Measurements from ENCODE around the gene INSM1. TPM values are rescaled to one million over a fixed set of nuclear protein-coding genes. Genes with fewer than 3 reads are reported as not detected.

INSM1 gene, protein sequence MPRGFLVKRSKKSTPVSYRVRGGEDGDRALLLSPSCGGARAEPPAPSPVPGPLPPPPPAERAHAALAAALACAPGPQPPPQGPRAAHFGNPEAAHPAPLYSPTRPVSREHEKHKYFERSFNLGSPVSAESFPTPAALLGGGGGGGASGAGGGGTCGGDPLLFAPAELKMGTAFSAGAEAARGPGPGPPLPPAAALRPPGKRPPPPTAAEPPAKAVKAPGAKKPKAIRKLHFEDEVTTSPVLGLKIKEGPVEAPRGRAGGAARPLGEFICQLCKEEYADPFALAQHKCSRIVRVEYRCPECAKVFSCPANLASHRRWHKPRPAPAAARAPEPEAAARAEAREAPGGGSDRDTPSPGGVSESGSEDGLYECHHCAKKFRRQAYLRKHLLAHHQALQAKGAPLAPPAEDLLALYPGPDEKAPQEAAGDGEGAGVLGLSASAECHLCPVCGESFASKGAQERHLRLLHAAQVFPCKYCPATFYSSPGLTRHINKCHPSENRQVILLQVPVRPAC
- under 1 TPM in 2 of 4 donors, not detected in 2; 0.11 to 0.19 TPM for total RNA-seq

DNA sequence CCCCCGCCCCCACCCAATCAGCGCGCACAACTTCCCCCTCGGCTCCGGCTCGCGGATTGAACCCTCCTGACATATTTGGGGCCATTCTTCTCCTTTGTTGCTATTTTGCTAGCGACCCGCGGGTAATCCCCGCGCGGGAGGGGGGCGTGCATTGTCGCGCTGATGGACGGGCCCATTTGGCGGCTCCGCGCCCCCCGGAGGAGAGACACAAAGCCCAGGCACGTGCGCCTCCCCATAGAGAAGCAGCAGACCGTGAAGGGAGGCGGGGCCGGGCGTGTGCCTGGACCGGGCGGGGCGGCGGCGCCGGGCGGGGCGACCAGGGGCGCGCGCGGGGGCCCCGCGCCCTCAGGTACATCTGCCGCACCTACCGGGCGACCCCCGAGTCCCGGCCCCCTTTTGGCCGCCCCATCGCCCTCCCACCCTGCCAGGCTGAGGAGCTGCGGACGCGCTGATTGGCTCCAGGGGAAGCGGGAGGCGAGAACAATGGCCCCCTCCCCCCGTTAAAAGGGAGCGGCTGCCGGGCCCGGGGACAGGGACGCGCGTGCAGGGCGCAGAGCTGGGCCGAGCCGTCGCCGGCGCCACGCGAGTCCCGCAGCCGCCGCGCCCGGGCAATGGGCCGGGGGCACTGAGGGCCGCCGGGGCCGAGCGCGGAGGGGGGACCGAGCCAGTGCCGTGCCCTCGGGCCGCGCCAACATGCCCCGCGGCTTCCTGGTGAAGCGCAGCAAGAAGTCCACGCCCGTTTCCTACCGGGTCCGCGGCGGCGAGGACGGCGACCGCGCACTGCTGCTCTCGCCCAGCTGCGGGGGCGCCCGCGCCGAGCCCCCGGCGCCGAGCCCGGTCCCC is at the start of gene INSM1:
Gene INSM1 (plus strand): TSS at position 530 of the 843 bp plus-strand sequence. CDS start 164 bp downstream, at position 694.
- 1 to 2% methylated on average over 20 to 52 of the region's 108 CpGs for WGBS, 2 donors
- no peak for DNase-seq (ENCODE audit: low spot score in 2 of 2)
- no peak for TF ChIP-seq POLR2A (IDR thresholded peaks at IDR 0.05)
- TF ChIP-seq, protein P1, sequence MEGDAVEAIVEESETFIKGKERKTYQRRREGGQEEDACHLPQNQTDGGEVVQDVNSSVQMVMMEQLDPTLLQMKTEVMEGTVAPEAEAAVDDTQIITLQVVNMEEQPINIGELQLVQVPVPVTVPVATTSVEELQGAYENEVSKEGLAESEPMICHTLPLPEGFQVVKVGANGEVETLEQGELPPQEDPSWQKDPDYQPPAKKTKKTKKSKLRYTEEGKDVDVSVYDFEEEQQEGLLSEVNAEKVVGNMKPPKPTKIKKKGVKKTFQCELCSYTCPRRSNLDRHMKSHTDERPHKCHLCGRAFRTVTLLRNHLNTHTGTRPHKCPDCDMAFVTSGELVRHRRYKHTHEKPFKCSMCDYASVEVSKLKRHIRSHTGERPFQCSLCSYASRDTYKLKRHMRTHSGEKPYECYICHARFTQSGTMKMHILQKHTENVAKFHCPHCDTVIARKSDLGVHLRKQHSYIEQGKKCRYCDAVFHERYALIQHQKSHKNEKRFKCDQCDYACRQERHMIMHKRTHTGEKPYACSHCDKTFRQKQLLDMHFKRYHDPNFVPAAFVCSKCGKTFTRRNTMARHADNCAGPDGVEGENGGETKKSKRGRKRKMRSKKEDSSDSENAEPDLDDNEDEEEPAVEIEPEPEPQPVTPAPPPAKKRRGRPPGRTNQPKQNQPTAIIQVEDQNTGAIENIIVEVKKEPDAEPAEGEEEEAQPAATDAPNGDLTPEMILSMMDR (IDR thresholded peaks at IDR 0.05), result no peak
- intact Hi-C loops (cut with DNase I; ENCODE audit: low total_unique reads), result loop anchor here (10.0 kb wide), 1 partner anchor 207 kb away; no protein-coding TSS in a partner anchor
- H3K4me3 ChIP-seq (ENCODE audit: low read depth, poor library complexity, severe bottlenecking), result peak within 1 kb of the TSS; percentile 15

DNA sequence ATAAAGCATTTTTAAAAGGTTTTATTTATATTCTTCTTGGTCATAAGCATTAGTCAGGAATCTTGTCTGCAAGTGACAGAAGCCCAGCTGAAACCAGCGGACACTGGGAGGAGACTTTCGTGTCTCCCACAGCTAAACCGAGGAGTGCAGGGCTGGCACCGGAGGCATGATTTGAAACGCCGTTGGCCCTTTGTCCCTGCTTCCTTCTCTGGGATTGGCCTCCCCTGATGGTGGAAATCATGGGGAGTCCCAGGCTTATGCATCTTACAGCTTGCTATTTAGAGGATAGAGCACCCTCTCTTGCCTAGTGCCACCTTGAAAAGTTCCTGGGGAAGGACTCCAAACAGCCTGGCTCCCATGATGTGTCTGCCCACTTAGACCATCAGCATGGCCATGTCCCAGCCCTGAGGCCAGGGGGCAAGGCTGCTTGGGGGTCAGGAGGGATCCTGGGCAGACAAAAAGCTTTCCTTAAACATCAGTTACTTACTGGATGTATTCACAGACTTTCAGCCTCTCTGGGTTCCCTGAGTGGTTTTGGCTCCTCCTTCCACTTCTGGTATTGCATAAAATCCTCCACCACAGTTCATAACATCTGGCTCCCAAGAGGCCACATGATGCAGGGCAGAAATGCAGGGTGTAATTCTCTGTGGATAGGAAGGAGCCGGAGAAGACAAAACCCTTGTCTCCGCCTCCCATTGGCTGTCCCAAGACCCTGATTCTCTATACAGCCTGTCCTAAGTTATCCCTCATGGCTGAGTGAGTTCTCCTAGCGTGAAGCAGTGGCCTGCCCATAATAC is 49.3 kb upstream of the INSM1 start:
- peak; percentile 54 to 83 for DNase-seq (ENCODE audit: low spot score in 2 of 2)
- intact Hi-C loops (cut with DNase I; ENCODE audit: low total_unique reads), result no loop called here
- WGBS, 2 donors, result 55 to 60% methylated on average over 9 of the region's 9 CpGs
- H3K4me3 ChIP-seq (ENCODE audit: low read depth, poor library complexity, severe bottlenecking), result no peak overlapping the region
- no peak for TF ChIP-seq POLR2A (IDR thresholded peaks at IDR 0.05)
- TF ChIP-seq, protein P1 (IDR thresholded peaks at IDR 0.05), result no peak

DNA sequence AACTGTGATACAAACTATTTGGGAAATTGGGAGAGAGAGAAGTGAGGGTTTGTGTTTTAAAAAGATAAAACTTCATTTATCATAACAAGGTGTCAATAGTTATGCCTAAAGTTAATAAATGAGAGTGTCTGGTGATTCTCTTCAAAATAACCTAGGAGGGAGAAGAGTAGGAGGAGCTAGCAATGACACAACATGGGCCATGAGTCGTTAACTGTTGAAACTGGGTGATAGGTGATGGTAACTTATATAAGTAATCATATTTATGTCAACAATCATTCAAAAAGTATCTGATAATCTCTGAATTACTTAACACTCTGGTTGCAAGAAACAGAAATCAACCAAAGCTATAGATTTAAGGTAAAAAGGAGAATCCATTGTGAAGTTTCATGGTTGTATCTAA is 46.8 kb upstream of the INSM1 start:
- TF ChIP-seq, protein P1 (IDR thresholded peaks at IDR 0.05), result no peak
- no peak for TF ChIP-seq POLR2A (IDR thresholded peaks at IDR 0.05)
- intact Hi-C loops (cut with DNase I; ENCODE audit: low total_unique reads), result no loop called here
- DNase-seq (ENCODE audit: low spot score in 2 of 2), result no peak
- no peak overlapping the region for H3K4me3 ChIP-seq (ENCODE audit: low read depth, poor library complexity, severe bottlenecking)
- WGBS, 2 donors, result 79 to 80% methylated on average over 1 of the region's 1 CpG

DNA sequence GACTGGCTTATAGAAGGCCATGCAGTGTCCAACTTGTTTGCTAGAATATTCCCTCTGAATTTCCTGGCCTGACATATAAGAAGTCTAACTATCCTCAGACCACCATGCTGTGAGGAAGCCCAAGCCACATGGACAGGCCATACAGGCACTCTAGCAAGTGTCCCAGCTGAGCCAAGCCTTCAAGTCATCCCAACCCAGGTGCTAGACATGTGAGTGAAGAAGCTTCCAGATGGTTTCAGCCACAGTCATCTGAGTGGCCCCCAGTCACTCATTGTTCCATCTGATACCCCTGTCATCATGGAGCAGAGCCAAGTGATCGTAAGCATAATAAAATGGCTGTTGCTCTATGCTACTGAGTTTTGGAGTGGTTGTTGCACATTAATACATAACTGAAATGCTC is 46.0 kb upstream of the INSM1 start:
- TF ChIP-seq, protein P1 (IDR thresholded peaks at IDR 0.05), result no peak
- no peak for TF ChIP-seq POLR2A (IDR thresholded peaks at IDR 0.05)
- WGBS, 2 donors, result 88 to 89% methylated on average over 1 of the region's 1 CpG
- intact Hi-C loops (cut with DNase I; ENCODE audit: low total_unique reads), result no loop called here
- DNase-seq (ENCODE audit: low spot score in 2 of 2), result peak in 1 of 2 donors; percentile 54
- no peak overlapping the region for H3K4me3 ChIP-seq (ENCODE audit: low read depth, poor library complexity, severe bottlenecking)

DNA sequence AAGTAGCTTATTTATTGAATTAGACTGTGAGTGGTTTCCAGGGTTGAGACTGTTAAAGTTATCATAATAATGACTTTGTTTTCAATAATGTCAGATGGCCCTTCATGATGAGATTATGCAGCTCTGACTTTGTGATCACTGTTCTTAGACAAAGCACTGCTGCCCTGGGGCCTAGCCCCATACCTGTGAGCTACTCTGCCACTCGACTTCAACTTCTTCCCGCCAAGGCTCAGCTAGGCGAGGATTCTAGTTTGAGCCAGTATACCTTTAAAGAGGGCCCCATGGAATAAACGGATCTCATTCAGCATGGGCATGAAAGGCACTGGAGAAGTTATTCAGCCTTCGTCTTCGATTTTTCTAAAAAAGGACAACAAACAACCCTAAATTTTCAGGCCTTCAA is 45.0 kb upstream of the INSM1 start:
- no peak overlapping the region for H3K4me3 ChIP-seq (ENCODE audit: low read depth, poor library complexity, severe bottlenecking)
- TF ChIP-seq POLR2A (IDR thresholded peaks at IDR 0.05), result no peak
- TF ChIP-seq, protein P1 (IDR thresholded peaks at IDR 0.05), result no peak
- DNase-seq (ENCODE audit: low spot score in 2 of 2), result no peak
- intact Hi-C loops (cut with DNase I; ENCODE audit: low total_unique reads), result no loop called here
- WGBS, 2 donors, result 83 to 88% methylated on average over 6 of the region's 6 CpGs
